CD4-positive, alpha-beta T cell treated with Interferon alpha-2 for 1 hour (primary cell): ENCODE measurements around the gene SSRP1.
"Not testable (repeated sequence)": the region's sequence is repeated elsewhere in the genome, so short reads cannot be mapped to it uniquely, and the experiment has no call there.

Experiments
- DNase-seq, 2 donors: peaks; one replicate each; pipeline ENCODE4 v3.0.0-alpha.2; 2020 to 2022

The SSRP1 gene

GRCh38 chr11:57335343-57336110 lies at the start of gene SSRP1:
TSS of gene SSRP1 (minus strand) at chr11:57335892. CDS start at chr11:57335121, 771 bp downstream.
- DNase-seq = peak; percentile 90 to 92

GRCh38 chr11:57380975-57381374 lies 45.3 kb upstream of the SSRP1 start, which contains the start of gene PRG3:
TSS of gene PRG3 (minus strand) at chr11:57381150. CDS start at chr11:57380708, 442 bp downstream.
- no peak for DNase-seq

GRCh38 chr11:57379732-57380131 lies 44.0 kb upstream of the SSRP1 start:
- DNase-seq = no peak

GRCh38 chr11:57378186-57378585 lies 42.5 kb upstream of the SSRP1 start:
- no peak for DNase-seq

GRCh38 chr11:57377107-57377506 lies 41.4 kb upstream of the SSRP1 start:
- DNase-seq = no peak

GRCh38 chr11:57376095-57377090 lies 40.7 kb upstream of the SSRP1 start:
- no peak for DNase-seq

GRCh38 chr11:57375490-57375889 lies 39.8 kb upstream of the SSRP1 start:
- no peak for DNase-seq

- no peak for DNase-seq
These were observed 39.3 kb upstream of the SSRP1 start for GRCh38 chr11:57374966-57375365.

- no peak for DNase-seq
These were observed 37.5 kb upstream of the SSRP1 start for GRCh38 chr11:57373146-57373545.

GRCh38 chr11:57370941-57371340 lies 35.2 kb upstream of the SSRP1 start:
- no peak for DNase-seq

GRCh38 chr11:57370251-57370650 lies 34.6 kb upstream of the SSRP1 start:
- DNase-seq = no peak

GRCh38 chr11:57368845-57369232 lies 33.1 kb upstream of the SSRP1 start:
- DNase-seq = no peak

- DNase-seq = no peak
These were observed 32.6 kb upstream of the SSRP1 start for GRCh38 chr11:57368106-57368844.

GRCh38 chr11:57364851-57365660 lies 29.4 kb upstream of the SSRP1 start:
- DNase-seq = no peak

- no peak for DNase-seq
These were observed 27.7 kb upstream of the SSRP1 start for GRCh38 chr11:57363131-57364080.

- no peak for DNase-seq
These were observed 26.2 kb upstream of the SSRP1 start for GRCh38 chr11:57361926-57362325.

GRCh38 chr11:57361420-57361819 lies 25.7 kb upstream of the SSRP1 start:
- DNase-seq = not testable (repeated sequence)

- no peak for DNase-seq
These were observed 25.3 kb upstream of the SSRP1 start for GRCh38 chr11:57360991-57361390.

GRCh38 chr11:57359896-57360690 lies 24.4 kb upstream of the SSRP1 start:
- no peak for DNase-seq

GRCh38 chr11:57359396-57359795 lies 23.7 kb upstream of the SSRP1 start:
- DNase-seq = no peak
